ENCODE data around the gene METTL9. TPM values are rescaled to one million over a fixed set of nuclear protein-coding genes. Genes with fewer than 3 reads are reported as not detected.
"Not testable (repeated sequence)": the region's sequence is repeated elsewhere in the genome, so short reads cannot be mapped to it uniquely, and the experiment has no call there.

The METTL9 gene
- total and polyA plus RNA-seq, 9 of the 15 experiments (the other 6 are each of a cell fraction or from before 2014, with no cell fraction given): 12.2 to 107 (median 79.1) TPM

DNA sequence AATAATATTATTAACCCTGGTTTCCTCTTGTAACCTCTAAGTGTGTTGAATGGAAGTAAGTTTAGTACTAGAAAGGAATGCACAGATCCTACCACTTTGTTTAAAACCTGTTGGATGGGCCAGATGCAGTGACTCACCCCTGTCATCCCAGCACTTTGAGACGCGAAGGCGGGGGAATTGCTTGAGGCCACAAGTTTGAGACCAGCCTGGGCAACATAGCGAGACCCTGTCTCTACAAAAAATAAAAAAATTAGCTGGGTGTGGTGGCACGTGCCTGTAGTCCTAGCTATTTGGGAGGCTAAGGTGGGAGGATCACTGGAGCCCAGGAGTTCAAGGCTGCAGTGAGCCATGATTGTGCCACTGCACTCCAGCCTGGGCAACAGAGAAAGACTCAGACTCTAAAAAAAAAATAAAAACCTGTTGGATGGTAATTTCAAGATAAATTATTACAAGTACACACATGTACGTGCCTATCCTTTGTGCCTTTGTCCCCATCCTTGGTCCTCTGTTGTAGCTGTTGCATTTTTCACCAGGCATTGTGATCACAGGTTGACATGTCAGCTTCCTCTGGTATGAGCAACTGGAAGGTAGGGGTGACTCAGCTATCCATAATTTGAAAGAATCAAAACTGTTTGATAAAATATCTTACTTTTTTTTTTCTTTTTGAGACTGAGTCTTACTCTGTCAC is 30.7 kb upstream of the METTL9 start:
- ChIA-PET POLR2A (interaction anchor here (0.6 to 1.0 kb wide), 3 partner anchors 9 to 1196 kb away, joined by 3 read pairs; no protein-coding TSS in a partner anchor), CTCF (ENCODE audit: low intra/inter-chr PET ratio) (no interaction called here)
- peaks cover 4% of the 10 kb centered on the region for H3K9me1 ChIP-seq (ENCODE audit: control insufficient read depth, insufficient read depth, low read length)
- H3K4me1 ChIP-seq (replicated peaks in 1 of 2; ENCODE audit: control insufficient read depth in 2 of 2, insufficient read depth in 2 of 2, low read length in 2 of 2): no peaks in the 10 kb centered on the region
- H4K20me1 ChIP-seq (replicated peaks; ENCODE audit: control insufficient read depth, insufficient read depth, low read length): no peaks in the 10 kb centered on the region; the same call in 1 of the 2 replicates
- intact Hi-C loops (cut with micrococcal nuclease) (no loop called here), in situ Hi-C loops (cut with MboI) (loop anchor here (25.0 kb wide), 1 partner anchor 256 kb away; no protein-coding TSS in a partner anchor)
- H3K9me3 ChIP-seq (replicated peaks; ENCODE audit: control insufficient read depth, insufficient read depth, low read depth, low read length): no peaks in the 10 kb centered on the region
- BruUV-seq (replicated peaks): no TSS peak
- no peak overlapping the region for H2AFZ ChIP-seq (ENCODE audit: low read depth, low read length)
- no peak for TF ChIP-seq GTF2A2 (tag; IDR thresholded peaks at IDR 0.05)
- peak; percentile 70 for TF ChIP-seq ZNF121 (CRISPR knock-in tag; conservative IDR thresholded peaks at IDR 0.05)
- no peak overlapping the region for H3K4me2 ChIP-seq (ENCODE audit: insufficient read depth, low read length)
- DNase-seq (ENCODE audit: extremely low read depth in 1 of 4, low spot score in 3 of 4) (no peak), ATAC-seq (no peak), FAIRE-seq (no peak)
- peaks cover 11 to 27% of the 10 kb centered on the region in 2 experiments; a peak in 4 of 5 replicates for H3K27me3 ChIP-seq (ENCODE audit: control insufficient read depth in 2 of 2, insufficient read depth in 2 of 2, low read length in 2 of 2)
- no peak overlapping the region for H3K9ac ChIP-seq (ENCODE audit: insufficient read depth in 1 of 2, low read depth in 2 of 2, low read length in 2 of 2)
- H3K4me3 ChIP-seq: no peak overlapping the region
- 29% methylated on average over 6 of the region's 6 CpGs for WGBS (ENCODE audit: insufficient coverage, low coverage, missing lambda C conversion rate)
- H3K36me3 ChIP-seq (ENCODE audit: control insufficient read depth, insufficient read depth, low read length): no peaks in the 10 kb centered on the region
- no peak overlapping the region for H3K27ac ChIP-seq (ENCODE audit: extremely low read depth, low read depth, low read length)
- H3K79me2 ChIP-seq (ENCODE audit: control insufficient read depth, insufficient read depth, low read length): no peaks in the 10 kb centered on the region

DNA sequence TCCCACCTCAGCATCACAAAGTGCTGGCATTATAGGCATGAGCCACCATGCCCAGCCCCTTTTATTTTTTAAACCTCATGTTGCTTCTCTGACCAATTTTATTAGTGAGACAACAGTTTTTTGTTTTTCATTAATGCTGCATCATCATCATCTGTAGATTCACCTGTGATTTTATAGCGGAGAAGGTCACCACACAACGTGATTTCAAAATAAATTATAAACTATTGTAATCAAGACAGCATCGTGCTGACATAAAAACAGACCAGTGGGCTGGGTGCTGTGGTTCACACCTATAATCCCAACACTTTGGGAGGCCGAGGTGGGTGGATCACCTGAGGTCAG is 28.7 kb upstream of the METTL9 start:
- Histone ChIP-seq H4K20me1 (replicated peaks; ENCODE audit: control insufficient read depth, insufficient read depth, low read length) (no peaks in the 10 kb centered on the region; the same call in 1 of the 2 replicates), H3K4me2 (ENCODE audit: insufficient read depth, low read length) (no peak overlapping the region), H2AFZ (ENCODE audit: low read depth, low read length) (no peak overlapping the region), H3K4me1 (replicated peaks in 1 of 2; ENCODE audit: control insufficient read depth in 2 of 2, insufficient read depth in 2 of 2, low read length in 2 of 2) (no peaks in the 10 kb centered on the region), H3K9me3 (replicated peaks; ENCODE audit: control insufficient read depth, insufficient read depth, low read depth, low read length) (no peaks in the 10 kb centered on the region), H3K27ac (ENCODE audit: extremely low read depth, low read depth, low read length) (no peak overlapping the region), H3K36me3 (ENCODE audit: control insufficient read depth, insufficient read depth, low read length) (no peaks in the 10 kb centered on the region), H3K9me1 (ENCODE audit: control insufficient read depth, insufficient read depth, low read length) (peaks cover 4% of the 10 kb centered on the region), H3K4me3 (no peak overlapping the region), H3K79me2 (ENCODE audit: control insufficient read depth, insufficient read depth, low read length) (no peaks in the 10 kb centered on the region), H3K9ac (ENCODE audit: insufficient read depth in 1 of 2, low read depth in 2 of 2, low read length in 2 of 2) (no peak overlapping the region), H3K27me3 (ENCODE audit: control insufficient read depth in 2 of 2, insufficient read depth in 2 of 2, low read length in 2 of 2) (peaks cover 11 to 31% of the 10 kb centered on the region in 2 experiments; a peak in 4 of 5 replicates)
- DNase-seq (ENCODE audit: extremely low read depth in 1 of 4, low spot score in 3 of 4): no peak
- intact Hi-C loops (cut with micrococcal nuclease): no loop called here
- WGBS (ENCODE audit: insufficient coverage, low coverage, missing lambda C conversion rate): 6% methylated on average over 4 of the region's 4 CpGs
- no peak for ATAC-seq
- in situ Hi-C loops (cut with MboI): loop anchor here (25.0 kb wide), 1 partner anchor 258 kb away; no protein-coding TSS in a partner anchor
- no TSS peak for BruUV-seq (replicated peaks)
- ChIA-PET POLR2A (no interaction called here), CTCF (ENCODE audit: low intra/inter-chr PET ratio) (no interaction called here)
- TF ChIP-seq MAFG (tag; conservative IDR thresholded peaks at IDR 0.05) (0 out of 2 replicates have a peak, but pooled peaks have one; percentile 34), NONO (IDR thresholded peaks at IDR 0.05; ENCODE audit: low read depth in 2 of 2, low read length in 1 of 2) (no peak), ZNF316 (IDR thresholded peaks at IDR 0.05) (peak; percentile 55), ESRRB (CRISPR knock-in tag; IDR thresholded peaks at IDR 0.05; ENCODE audit: borderline replicate concordance) (no peak), ELF2 (CRISPR knock-in tag; IDR thresholded peaks at IDR 0.05) (no peak), DPF2 (IDR thresholded peaks at IDR 0.05) (no peak), C11orf30 (IDR thresholded peaks at IDR 0.05; ENCODE audit: low read depth) (peak; percentile 45; the same call in 1 of the 2 replicates)
- FAIRE-seq: no peak

DNA sequence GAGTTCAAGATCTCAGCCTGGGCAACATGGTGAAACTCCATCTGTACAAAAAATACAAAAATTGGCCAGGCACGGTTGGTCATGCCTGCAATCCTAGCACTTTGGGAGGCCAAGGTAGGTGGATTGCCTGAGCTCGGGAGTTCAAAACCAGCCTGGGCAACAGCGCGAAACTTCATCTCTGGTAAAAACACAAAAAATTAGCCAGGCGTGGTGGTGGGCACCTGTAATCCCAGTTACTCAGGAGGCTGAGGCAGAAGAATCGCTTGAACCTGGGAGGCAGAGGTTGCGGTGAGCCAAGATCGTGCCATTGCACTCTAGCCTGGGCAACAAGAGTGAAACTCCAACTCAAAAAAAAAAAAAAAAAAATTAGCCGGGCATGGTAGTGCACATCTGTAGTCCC is 25.9 kb upstream of the METTL9 start:
- CTCF ChIA-PET (ENCODE audit: low intra/inter-chr PET ratio); H3K4me2 ChIP-seq (ENCODE audit: insufficient read depth, low read length); H3K4me3 ChIP-seq; H3K9me3 ChIP-seq (replicated peaks; ENCODE audit: control insufficient read depth, insufficient read depth, low read depth, low read length); FAIRE-seq; H3K4me1 ChIP-seq (replicated peaks in 1 of 2; ENCODE audit: control insufficient read depth in 2 of 2, insufficient read depth in 2 of 2, low read length in 2 of 2); BruUV-seq (replicated peaks); H3K27ac ChIP-seq (ENCODE audit: extremely low read depth, low read depth, low read length); H3K9ac ChIP-seq (ENCODE audit: insufficient read depth in 1 of 2, low read depth in 2 of 2, low read length in 2 of 2); H2AFZ ChIP-seq (ENCODE audit: low read depth, low read length); DNase-seq (ENCODE audit: extremely low read depth in 1 of 4, low spot score in 3 of 4); H3K9me1 ChIP-seq (ENCODE audit: control insufficient read depth, insufficient read depth, low read length); H3K79me2 ChIP-seq (ENCODE audit: control insufficient read depth, insufficient read depth, low read length); ATAC-seq; POLR2A ChIA-PET; H3K36me3 ChIP-seq (ENCODE audit: control insufficient read depth, insufficient read depth, low read length); H4K20me1 ChIP-seq (replicated peaks; ENCODE audit: control insufficient read depth, insufficient read depth, low read length); intact Hi-C loops (cut with micrococcal nuclease): not testable (repeated sequence)
- 7% methylated on average over 9 of the region's 9 CpGs for WGBS (ENCODE audit: insufficient coverage, low coverage, missing lambda C conversion rate)
- in situ Hi-C loops (cut with MboI): loop anchor here (25.0 kb wide), 1 partner anchor 261 kb away; no protein-coding TSS in a partner anchor
- peaks cover 7 to 24% of the 10 kb centered on the region in 2 experiments; a peak in 4 of 5 replicates for H3K27me3 ChIP-seq (ENCODE audit: control insufficient read depth in 2 of 2, insufficient read depth in 2 of 2, low read length in 2 of 2)

Measured in K562 (cell line).